Neuronal stem cell (in vitro differentiated cells): ENCODE results near the gene FAM107B.

ENCODE experiments used
- DNase-seq: peaks from one replicate; pipeline ENCODE4 v3.0.0-alpha.2; 2013; ENCODE audit warnings: low spot score
- H2AFZ ChIP-seq: one replicate; pipeline ENCODE4 v1.6.1; 2013; ENCODE audit warnings: mild to moderate bottlenecking, low read length, inconsistent platforms
- H2AK5ac ChIP-seq: 2 replicates; pipeline ENCODE4 v1.6.1; 2013; ENCODE audit warnings: low read depth, mild to moderate bottlenecking, inconsistent platforms, low read length, moderate library complexity, mixed read lengths
- H2BK120ac ChIP-seq: 2 replicates; pipeline ENCODE4 v1.6.1; 2013; ENCODE audit warnings: low read depth, mild to moderate bottlenecking, inconsistent platforms, low read length, moderate library complexity, mixed read lengths
- H2BK12ac ChIP-seq: one replicate; pipeline ENCODE4 v1.6.1; 2013; ENCODE audit warnings: low read length, inconsistent platforms
- H2BK15ac ChIP-seq: 2 replicates; pipeline ENCODE4 v1.6.1; 2013; ENCODE audit warnings: mild to moderate bottlenecking, low read length, inconsistent platforms, mixed read lengths
- H2BK5ac ChIP-seq: one replicate; pipeline ENCODE4 v1.6.1; 2013; ENCODE audit warnings: inconsistent platforms, mild to moderate bottlenecking, low read length, moderate library complexity
- H3K14ac ChIP-seq: one replicate; pipeline ENCODE4 v1.6.1; 2013; ENCODE audit warnings: low read length, inconsistent platforms
- H3K18ac ChIP-seq: 2 replicates; pipeline ENCODE4 v1.6.1; 2013; ENCODE audit warnings: low read length, inconsistent platforms
- H3K23ac ChIP-seq: 2 replicates; pipeline ENCODE4 v1.6.1; 2013; ENCODE audit warnings: low read depth, mild to moderate bottlenecking, mixed read lengths, low read length, inconsistent platforms; ENCODE audit not compliant: poor library complexity
- H3K27ac ChIP-seq: replicated peaks from 3 replicates; pipeline ENCODE4 v1.5.1; 2013; ENCODE audit warnings: low read length, inconsistent platforms
- H3K27me3 ChIP-seq, 3 experiments: 2 replicates each; pipeline ENCODE4 v1.6.1; 2013; ENCODE audit warnings: low read length in 3 of 3, mild to moderate bottlenecking in 2 of 3, inconsistent platforms in 1 of 3, low read depth in 1 of 3, mixed read lengths in 1 of 3, moderate library complexity in 1 of 3; ENCODE audit not compliant: control insufficient read depth in 3 of 3, insufficient read depth in 3 of 3
- H3K36me3 ChIP-seq, 2 donors: replicated peaks in 1 of 2; 2 replicates each; pipeline ENCODE4 v1.6.1; 2013; ENCODE audit warnings: low read length in 2 of 2; ENCODE audit not compliant: control insufficient read depth in 2 of 2, insufficient read depth in 2 of 2
- H3K4ac ChIP-seq: 2 replicates; pipeline ENCODE4 v1.6.1; 2013; ENCODE audit warnings: inconsistent platforms, mild to moderate bottlenecking, low read length, moderate library complexity
- H3K4me1 ChIP-seq, 2 donors: 1 replicate in 1 of 2; 2 replicates in 1 of 2; pipeline ENCODE4 v1.6.1; 2013; ENCODE audit warnings: low read length in 2 of 2, low read depth in 1 of 2; ENCODE audit not compliant: control insufficient read depth in 2 of 2, insufficient read depth in 1 of 2
- H3K4me2 ChIP-seq: one replicate; pipeline ENCODE4 v1.6.1; 2013; ENCODE audit warnings: mild to moderate bottlenecking, low read length, inconsistent platforms; ENCODE audit not compliant: insufficient read depth, poor library complexity, severe bottlenecking
- H3K4me3 ChIP-seq, 2 donors: 2 replicates each; pipeline ENCODE4 v1.5.1; 2013; ENCODE audit warnings: low read length in 2 of 2, mild to moderate bottlenecking in 2 of 2, inconsistent platforms in 1 of 2, moderate library complexity in 1 of 2
- H3K79me1 ChIP-seq: one replicate; pipeline ENCODE4 v1.6.1; 2013; ENCODE audit warnings: low read depth, mild to moderate bottlenecking, inconsistent platforms, low read length, moderate library complexity
- H3K9ac ChIP-seq: one replicate; pipeline ENCODE4 v1.6.1; 2013; ENCODE audit warnings: mild to moderate bottlenecking, low read depth, low read length, inconsistent platforms; ENCODE audit not compliant: poor library complexity
- H3K9me3 ChIP-seq, 2 donors: replicated peaks in 1 of 2; 2 replicates each; pipeline versions ENCODE3 to v1.6.1; 2013; ENCODE audit warnings: low read length in 2 of 2, mild to moderate bottlenecking in 2 of 2, inconsistent platforms in 1 of 2, low read depth in 1 of 2, mixed read lengths in 1 of 2, moderate library complexity in 1 of 2; ENCODE audit not compliant: control insufficient read depth in 2 of 2, insufficient read depth in 1 of 2
- H4K8ac ChIP-seq: one replicate; pipeline ENCODE4 v1.6.1; 2013; ENCODE audit warnings: low read depth, mild to moderate bottlenecking, inconsistent platforms, low read length, moderate library complexity
- H4K91ac ChIP-seq: one replicate; pipeline ENCODE4 v1.6.1; 2013; ENCODE audit warnings: low read length, low read depth, mild to moderate bottlenecking, inconsistent platforms; ENCODE audit not compliant: poor library complexity
- WGBS, 2 donors: extraction: QIAGEN DNeasy Blood & Tissue Kit; methylation state at CpG; one replicate each; pipeline ENCODE4 v1.1.7; 2013; ENCODE audit warnings: missing lambda C conversion rate in 2 of 2, mixed read lengths in 1 of 2; ENCODE audit not compliant: insufficient read length in 2 of 2, insufficient replicate concordance in 1 of 2; ENCODE audit errors: extremely low coverage in 2 of 2; 5-methylcytosine and 5-hydroxymethylcytosine counted together

The FAM107B gene

GRCh38 chr10:14699482-14699881, 75.2 kb downstream of the FAM107B start:
- H2AK5ac ChIP-seq, result no peak overlapping the region
- no peak for DNase-seq
- WGBS, 2 donors, result no CpG with 5 or more reads among the region's 4 CpGs

GRCh38 chr10:14698829-14699170, 75.9 kb downstream of the FAM107B start:
- Histone ChIP-seq H3K27me3 (peaks cover 0 to 19% (median 0%) of the 10 kb centered on the region in 3 experiments), H3K4me2 (no peak overlapping the region), H3K9me3 (no peaks in the 10 kb centered on the region), H2BK120ac (no peak overlapping the region), H3K18ac (no peak overlapping the region), H2AFZ (no peak overlapping the region), H4K8ac (no peak overlapping the region), H3K4me3 (no peak overlapping the region), H3K23ac (no peak overlapping the region), H3K4ac (no peak overlapping the region), H2BK15ac (no peak overlapping the region), H3K9ac (no peak overlapping the region), H2AK5ac (no peak overlapping the region), H3K14ac (no peak overlapping the region), H3K4me1 (no peaks in the 10 kb centered on the region), H2BK5ac (no peak overlapping the region), H3K27ac (no peak overlapping the region), H3K36me3 (no peaks in the 10 kb centered on the region), H4K91ac (no peak overlapping the region), H3K79me1 (no peaks in the 10 kb centered on the region), H2BK12ac (no peak overlapping the region)
- no CpG with 5 or more reads among the region's 3 CpGs for WGBS, 2 donors
- no peak for DNase-seq

More at GRCh38 chr10:14699482-14699881, 75.2 kb downstream of the FAM107B start:
- H3K9me3 ChIP-seq, result no peaks in the 10 kb centered on the region
- H3K4me1 ChIP-seq, result no peaks in the 10 kb centered on the region
- no peak overlapping the region for H3K4ac ChIP-seq
- H2BK120ac ChIP-seq, result no peak overlapping the region
- peaks cover 0 to 19% (median 0%) of the 10 kb centered on the region in 3 experiments for H3K27me3 ChIP-seq
- no peak overlapping the region for H3K18ac ChIP-seq
- no peak overlapping the region for H4K8ac ChIP-seq
- no peak overlapping the region for H3K9ac ChIP-seq
- H2AFZ ChIP-seq, result no peak overlapping the region
- no peak overlapping the region for H2BK15ac ChIP-seq
- H3K27ac ChIP-seq, result no peak overlapping the region
- H3K4me2 ChIP-seq, result no peak overlapping the region
- no peak overlapping the region for H2BK12ac ChIP-seq
- H4K91ac ChIP-seq, result no peak overlapping the region
- H2BK5ac ChIP-seq, result no peak overlapping the region
- H3K79me1 ChIP-seq, result no peaks in the 10 kb centered on the region
- no peak overlapping the region for H3K4me3 ChIP-seq
- H3K14ac ChIP-seq, result no peak overlapping the region
- no peaks in the 10 kb centered on the region for H3K36me3 ChIP-seq
- H3K23ac ChIP-seq, result no peak overlapping the region

GRCh38 chr10:14698111-14698828, 76.4 kb downstream of the FAM107B start:
- Histone ChIP-seq H2BK12ac (no peak overlapping the region), H4K91ac (no peak overlapping the region), H4K8ac (no peak overlapping the region), H2AFZ (no peak overlapping the region), H3K79me1 (no peaks in the 10 kb centered on the region), H3K27ac (no peak overlapping the region), H3K9me3 (no peaks in the 10 kb centered on the region), H3K9ac (no peak overlapping the region), H3K36me3 (no peaks in the 10 kb centered on the region), H3K4me2 (no peak overlapping the region), H3K14ac (no peak overlapping the region), H2AK5ac (no peak overlapping the region), H3K4me3 (no peak overlapping the region), H2BK5ac (no peak overlapping the region), H3K23ac (no peak overlapping the region), H3K4ac (no peak overlapping the region), H2BK120ac (no peak overlapping the region), H3K27me3 (peaks cover 0 to 19% (median 0%) of the 10 kb centered on the region in 3 experiments), H3K18ac (no peak overlapping the region), H2BK15ac (no peak overlapping the region), H3K4me1 (no peaks in the 10 kb centered on the region)
- WGBS, 2 donors, result no CpG with 5 or more reads among the region's 6 CpGs
- DNase-seq, result no peak

- Histone ChIP-seq H3K27me3 (peaks cover 0 to 19% (median 0%) of the 10 kb centered on the region in 3 experiments), H3K79me1 (no peaks in the 10 kb centered on the region), H4K8ac (no peak overlapping the region), H3K4me3 (no peak overlapping the region), H2BK120ac (no peak overlapping the region), H3K36me3 (no peaks in the 10 kb centered on the region), H3K4me1 (no peaks in the 10 kb centered on the region), H2BK12ac (no peak overlapping the region), H3K9ac (no peak overlapping the region), H2AK5ac (no peak overlapping the region), H3K14ac (no peak overlapping the region), H2BK5ac (no peak overlapping the region), H3K27ac (no peak overlapping the region), H3K23ac (no peak overlapping the region), H3K18ac (no peak overlapping the region), H4K91ac (no peak overlapping the region), H3K4ac (no peak overlapping the region), H2BK15ac (no peak overlapping the region), H3K9me3 (no peaks in the 10 kb centered on the region), H2AFZ (no peak overlapping the region), H3K4me2 (no peak overlapping the region)
- DNase-seq, result no peak
- WGBS, 2 donors, result no CpG with 5 or more reads among the region's 5 CpGs
Measured at GRCh38 chr10:14697281-14697680, 77.4 kb downstream of the FAM107B start.
